Dendritic cell treated with granulocyte-macrophage colony-stimulating factor and Interleukin-4, amounts not matched to agents 40 ng/mL and 50 ng/mL, for 4 days (primary cell): ENCODE results near the gene CHST10.

Source experiments
- H3K27ac Mint-ChIP-seq: one replicate; pipeline ENCODE4 v1.8.0; 2022; ENCODE audit warnings: mild to moderate bottlenecking, mixed read lengths
- H3K27me3 Mint-ChIP-seq: one replicate; pipeline ENCODE4 v1.8.0; 2022; ENCODE audit warnings: mild to moderate bottlenecking, mixed read lengths
- H3K36me3 Mint-ChIP-seq: one replicate; pipeline ENCODE4 v1.8.0; 2022; ENCODE audit warnings: low read depth, mixed read lengths
- H3K4me1 Mint-ChIP-seq: one replicate; pipeline ENCODE4 v1.8.0; 2022; ENCODE audit warnings: low read depth, mixed read lengths
- H3K4me3 Mint-ChIP-seq: one replicate; pipeline ENCODE4 v1.8.0; 2022; ENCODE audit warnings: mild to moderate bottlenecking, moderate library complexity, mixed read lengths
- H3K9me3 Mint-ChIP-seq: one replicate; pipeline ENCODE4 v1.8.0; 2022; ENCODE audit warnings: mixed read lengths
- intact Hi-C: fragments of 100-400 bp; cut with micrococcal nuclease; formaldehyde crosslinking; loops from one replicate; pipeline ENCODE4 v1.15.0; 2022

CHST10 gene

DNA sequence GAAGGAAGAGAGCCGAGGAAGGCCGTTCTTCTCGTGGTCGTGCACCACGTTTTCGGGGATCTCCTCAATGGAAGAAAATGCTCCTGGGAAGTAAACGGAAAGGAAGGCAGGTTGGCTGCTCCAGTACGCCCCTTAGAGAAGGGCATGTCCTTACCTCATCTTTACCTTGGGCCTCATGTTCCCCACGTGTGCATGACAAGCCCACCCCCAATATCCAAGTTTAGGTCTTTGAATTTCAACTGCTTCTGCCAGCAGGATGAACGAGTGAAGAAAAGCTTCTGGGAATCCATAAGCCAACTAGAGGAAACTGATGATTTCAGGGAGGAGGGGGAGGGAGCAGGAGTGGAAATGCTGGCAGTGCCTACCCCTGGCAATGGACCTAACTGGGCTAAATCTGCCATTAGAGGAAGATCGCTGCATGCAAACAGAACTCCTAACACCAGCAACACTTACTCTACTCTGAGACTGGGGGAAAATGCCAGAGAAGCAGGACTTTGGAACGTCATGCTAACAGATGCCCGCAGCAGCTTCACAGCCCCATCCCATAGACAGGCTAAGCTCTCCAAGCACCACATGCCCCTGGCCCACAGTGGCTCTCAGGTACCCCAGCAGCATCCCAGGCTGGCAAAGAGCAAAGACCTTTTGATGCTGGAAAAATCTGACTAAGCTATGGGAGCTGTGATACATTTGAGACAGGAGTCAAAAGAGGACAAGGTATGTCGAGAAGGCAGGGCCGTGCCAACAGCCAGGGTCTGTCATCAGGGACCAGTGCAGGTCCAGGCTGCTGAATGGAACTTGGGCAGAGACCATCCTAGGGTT lies 21.7 kb downstream of the CHST10 start:
- Mint-ChIP-seq H3K27ac (no peak overlapping the region), H3K27me3 (no peaks in the 10 kb centered on the region), H3K4me1 (no peaks in the 10 kb centered on the region), H3K36me3 (no peaks in the 10 kb centered on the region), H3K9me3 (no peaks in the 10 kb centered on the region), H3K4me3 (no peak overlapping the region)
- intact Hi-C loops: no loop called here

DNA sequence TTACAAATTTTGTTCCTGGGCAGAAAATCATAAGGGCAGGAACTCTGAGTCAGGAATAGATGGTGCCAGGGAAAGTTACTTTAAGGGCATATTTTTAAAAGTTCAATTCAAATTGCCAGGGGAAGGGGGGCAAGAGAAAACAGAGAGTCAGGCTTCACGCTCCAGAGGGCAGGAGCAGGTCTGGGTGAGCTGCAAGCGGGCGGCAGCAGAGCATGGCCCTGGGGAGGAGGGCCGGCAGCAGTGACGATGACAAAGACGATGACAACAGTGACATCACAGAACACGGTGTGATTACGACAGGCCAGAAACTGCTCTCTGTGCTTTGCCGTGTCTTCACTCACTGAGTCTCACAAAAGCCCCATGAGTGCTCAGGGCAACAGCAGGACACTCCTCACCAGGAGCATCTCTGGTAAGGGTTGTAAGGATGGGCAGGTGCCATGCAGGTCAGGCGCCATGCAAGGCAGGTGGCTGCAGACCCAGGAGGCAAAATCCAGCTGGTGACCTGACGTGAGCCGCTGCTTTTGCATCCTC lies 23.3 kb downstream of the CHST10 start:
- Mint-ChIP-seq H3K4me3 (no peak overlapping the region), H3K9me3 (no peaks in the 10 kb centered on the region), H3K4me1 (no peaks in the 10 kb centered on the region), H3K27me3 (no peaks in the 10 kb centered on the region), H3K27ac (no peak overlapping the region), H3K36me3 (no peaks in the 10 kb centered on the region)
- intact Hi-C loops: no loop called here

DNA sequence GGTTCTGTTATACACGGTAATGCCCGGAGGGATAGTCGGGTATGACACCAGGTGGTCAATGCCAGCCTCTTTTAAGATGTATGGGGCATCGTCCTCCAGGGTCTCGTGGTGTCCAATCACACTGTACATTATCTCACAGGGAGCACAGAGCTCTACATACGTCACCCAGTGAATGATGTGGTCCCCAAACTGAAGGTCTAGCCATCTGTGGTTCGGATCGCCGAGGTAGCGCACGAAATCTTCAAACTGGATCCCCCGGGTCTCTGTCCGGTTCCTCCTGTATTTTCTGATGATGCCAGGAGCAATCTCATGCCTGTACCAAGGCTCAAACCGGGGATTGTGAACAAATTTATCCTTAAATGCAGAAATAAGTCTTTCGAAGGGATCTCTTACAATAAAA lies 24.1 kb downstream of the CHST10 start:
- no peak overlapping the region for H3K27ac Mint-ChIP-seq
- no peaks in the 10 kb centered on the region for H3K36me3 Mint-ChIP-seq
- no peaks in the 10 kb centered on the region for H3K4me1 Mint-ChIP-seq
- no peak overlapping the region for H3K4me3 Mint-ChIP-seq
- no peaks in the 10 kb centered on the region for H3K27me3 Mint-ChIP-seq
- intact Hi-C loops: no loop called here
- no peaks in the 10 kb centered on the region for H3K9me3 Mint-ChIP-seq

DNA sequence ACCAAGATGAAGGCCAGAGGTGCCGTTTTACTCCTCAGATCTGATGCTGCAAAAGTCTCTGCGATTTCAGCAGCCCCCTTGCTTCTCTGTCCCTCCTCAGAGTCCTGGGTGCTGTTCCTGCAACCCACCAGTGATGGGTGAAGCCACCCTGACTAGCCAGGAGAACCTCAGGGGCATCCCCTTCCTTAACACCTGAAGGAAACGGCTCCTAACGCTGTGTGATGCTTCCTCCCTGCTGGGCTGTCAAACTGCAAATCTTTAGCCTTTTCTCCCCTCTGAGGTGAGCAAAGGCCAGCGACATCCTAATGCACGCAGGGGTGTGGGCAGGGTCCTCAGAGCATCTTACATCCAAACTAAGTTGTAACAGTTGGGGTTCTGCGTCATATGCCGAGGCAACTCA lies 24.8 kb downstream of the CHST10 start:
- no peaks in the 10 kb centered on the region for H3K4me1 Mint-ChIP-seq
- H3K27me3 Mint-ChIP-seq: no peaks in the 10 kb centered on the region
- H3K27ac Mint-ChIP-seq: no peak overlapping the region
- H3K4me3 Mint-ChIP-seq: no peak overlapping the region
- no peaks in the 10 kb centered on the region for H3K36me3 Mint-ChIP-seq
- H3K9me3 Mint-ChIP-seq: no peaks in the 10 kb centered on the region
- intact Hi-C loops: no loop called here

DNA sequence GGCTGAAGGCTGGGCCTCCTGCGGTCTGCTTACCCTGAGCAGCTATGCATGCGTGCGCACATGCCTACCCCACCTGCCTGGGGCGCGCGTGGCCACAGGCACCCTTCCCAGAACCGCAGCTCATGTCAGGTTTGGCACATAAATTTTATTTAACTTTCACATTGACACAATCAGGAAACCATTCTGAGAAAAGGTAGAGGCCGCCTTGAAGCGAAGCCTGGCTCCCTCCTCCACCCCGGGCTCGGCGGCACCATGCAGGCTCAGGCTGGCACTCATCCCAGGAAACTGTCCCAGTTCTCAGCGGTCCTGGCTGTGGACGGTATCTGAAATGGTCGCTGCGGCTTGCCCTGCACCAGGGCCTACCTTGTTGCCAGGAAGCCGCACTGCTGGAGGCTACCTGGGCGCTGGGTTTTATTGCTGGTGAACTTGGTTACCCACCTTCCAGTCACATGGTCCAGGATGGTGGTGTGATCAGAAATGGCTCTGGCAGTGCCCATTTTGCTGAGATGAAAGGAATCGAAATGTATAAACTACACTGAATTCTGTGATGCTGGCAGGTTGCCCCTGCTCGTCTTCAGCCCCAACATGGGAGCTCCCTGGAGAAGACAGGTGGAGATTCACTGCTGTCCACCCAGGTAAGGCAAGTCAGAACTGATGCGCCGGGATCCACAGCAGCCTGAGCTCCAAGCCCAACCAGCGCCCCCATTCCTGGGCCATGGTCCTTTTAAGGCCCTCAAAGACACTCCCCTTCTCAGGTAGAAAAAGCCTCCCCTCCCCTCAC lies 25.5 kb downstream of the CHST10 start:
- H3K27ac Mint-ChIP-seq: no peak overlapping the region
- no peak overlapping the region for H3K4me3 Mint-ChIP-seq
- H3K36me3 Mint-ChIP-seq: no peaks in the 10 kb centered on the region

DNA sequence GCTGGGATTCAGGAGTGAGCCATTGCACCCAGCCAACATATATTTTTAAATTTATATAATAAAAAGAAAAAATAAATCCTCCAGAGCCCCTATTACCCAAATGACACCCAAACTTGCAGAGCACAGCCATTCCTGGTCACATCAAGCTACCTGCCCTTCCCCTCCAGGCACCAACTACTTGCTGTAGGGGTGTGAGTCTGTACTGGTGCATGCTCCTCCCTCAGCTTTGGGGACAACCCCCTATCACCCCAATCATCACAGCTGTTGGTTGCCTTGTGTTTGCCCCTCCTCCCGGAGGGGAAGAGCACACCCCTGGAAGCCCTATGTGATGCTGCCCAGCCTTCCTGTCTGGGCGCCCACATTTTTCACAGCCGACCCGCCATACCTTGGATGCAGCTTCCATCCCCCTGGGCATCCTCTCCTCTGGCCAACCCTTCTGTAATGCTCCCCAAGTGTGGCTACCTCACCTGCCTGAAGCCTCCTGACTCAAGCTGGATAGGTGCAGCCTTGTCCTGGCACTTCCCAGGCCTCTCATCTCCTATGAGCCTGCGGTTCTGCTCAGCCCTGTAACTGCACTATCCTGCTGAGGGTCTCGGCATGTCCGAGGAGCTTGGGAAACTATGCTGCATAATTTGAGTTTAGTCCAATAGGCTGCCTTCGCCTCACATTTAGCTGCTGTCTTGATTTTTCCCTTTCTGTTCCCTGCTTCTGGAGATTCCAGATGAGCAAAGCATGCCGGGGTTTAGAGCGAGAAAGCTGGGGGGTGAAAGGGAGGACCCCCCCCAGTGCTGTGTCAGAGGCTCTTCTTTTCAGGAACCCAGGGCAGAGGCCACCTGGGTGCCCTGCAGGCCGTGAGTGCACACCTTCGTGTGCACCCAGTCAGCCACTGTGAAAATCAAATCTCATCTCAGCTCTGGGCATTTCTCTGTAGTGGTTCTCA lies 27.2 kb downstream of the CHST10 start:
- H3K9me3 Mint-ChIP-seq: no peaks in the 10 kb centered on the region
- no peak overlapping the region for H3K27ac Mint-ChIP-seq
- no peaks in the 10 kb centered on the region for H3K27me3 Mint-ChIP-seq
- no peaks in the 10 kb centered on the region for H3K36me3 Mint-ChIP-seq
- H3K4me3 Mint-ChIP-seq: no peak overlapping the region
- no peaks in the 10 kb centered on the region for H3K4me1 Mint-ChIP-seq
- intact Hi-C loops: no loop called here

More for the DNA sequence above, 25.5 kb downstream of the CHST10 start:
- no peaks in the 10 kb centered on the region for H3K4me1 Mint-ChIP-seq
- intact Hi-C loops: no loop called here
- no peaks in the 10 kb centered on the region for H3K9me3 Mint-ChIP-seq
- H3K27me3 Mint-ChIP-seq: no peaks in the 10 kb centered on the region

DNA sequence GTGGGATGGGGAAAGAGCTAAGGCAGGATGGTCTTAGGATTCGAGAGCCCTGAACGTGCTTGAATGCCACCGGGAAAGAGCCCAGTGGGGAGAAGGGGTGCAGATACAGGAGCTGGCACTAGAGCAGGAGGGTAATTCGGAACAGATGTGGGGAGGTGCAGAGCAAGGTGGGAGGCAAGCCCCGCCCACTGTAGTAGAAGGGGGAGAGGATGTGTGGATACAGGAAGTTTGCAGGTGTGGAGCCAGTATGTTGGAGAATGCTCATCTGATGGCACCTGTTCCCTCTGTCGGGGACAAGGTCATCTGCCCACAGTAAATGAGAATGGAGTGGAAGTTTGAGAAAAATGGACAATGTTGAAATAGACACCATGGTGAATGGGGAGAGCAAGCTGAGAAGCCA lies 28.8 kb downstream of the CHST10 start:
- Mint-ChIP-seq H3K27me3 (no peaks in the 10 kb centered on the region), H3K4me3 (no peak overlapping the region), H3K27ac (no peak overlapping the region), H3K36me3 (no peaks in the 10 kb centered on the region), H3K9me3 (no peaks in the 10 kb centered on the region), H3K4me1 (no peaks in the 10 kb centered on the region)
- intact Hi-C loops: no loop called here

DNA sequence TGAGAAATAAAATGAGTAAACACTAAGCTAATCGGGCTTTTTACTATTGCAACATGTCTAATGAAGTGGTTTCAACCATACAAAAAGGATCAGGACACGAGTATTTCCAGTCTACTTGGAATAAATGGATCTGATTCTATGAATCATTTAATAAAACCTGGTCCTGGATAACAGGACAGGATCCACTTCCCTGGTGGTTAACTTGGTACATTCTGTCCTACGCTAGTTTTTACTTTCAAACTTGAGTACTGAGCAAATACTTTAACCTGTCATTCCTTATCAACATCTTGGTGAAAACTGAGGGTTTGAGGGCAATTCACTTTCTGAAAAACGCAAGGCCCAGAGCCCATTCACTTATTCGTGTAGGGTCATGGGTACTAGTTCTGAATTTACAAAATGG lies 33.5 kb downstream of the CHST10 start:
- Mint-ChIP-seq H3K27me3 (no peaks in the 10 kb centered on the region), H3K4me3 (no peak overlapping the region), H3K36me3 (no peaks in the 10 kb centered on the region), H3K27ac (no peak overlapping the region), H3K4me1 (no peaks in the 10 kb centered on the region), H3K9me3 (no peaks in the 10 kb centered on the region)
- intact Hi-C loops: loop anchor here (5.0 kb wide), 2 partner anchors 122 to 827 kb away; no protein-coding TSS in a partner anchor

DNA sequence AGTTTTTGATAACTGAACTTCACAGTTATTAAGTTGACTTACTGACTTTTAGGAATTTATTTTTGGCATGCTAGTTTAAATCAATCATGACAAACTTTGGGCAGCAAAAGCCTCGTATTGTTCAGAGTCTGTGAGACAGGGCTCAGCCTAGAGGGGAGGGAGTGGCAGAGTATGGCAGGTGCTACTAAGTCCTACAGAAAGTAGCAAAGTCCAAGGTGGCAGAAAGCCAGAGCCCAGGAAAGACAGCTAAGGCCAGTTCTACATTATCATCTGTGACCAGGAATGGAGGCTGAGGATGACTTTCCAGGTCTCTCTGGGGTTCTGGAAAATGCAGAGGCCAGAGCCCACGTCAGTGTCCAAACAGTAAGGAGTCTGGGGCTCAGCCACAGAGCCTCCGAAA lies 34.2 kb downstream of the CHST10 start:
- H3K27me3 Mint-ChIP-seq: no peaks in the 10 kb centered on the region
- intact Hi-C loops: loop anchor here (5.0 kb wide), 2 partner anchors 121 to 826 kb away; no protein-coding TSS in a partner anchor
- no peaks in the 10 kb centered on the region for H3K4me1 Mint-ChIP-seq
- H3K27ac Mint-ChIP-seq: no peak overlapping the region
- H3K4me3 Mint-ChIP-seq: no peak overlapping the region
- no peaks in the 10 kb centered on the region for H3K9me3 Mint-ChIP-seq
- no peaks in the 10 kb centered on the region for H3K36me3 Mint-ChIP-seq

DNA sequence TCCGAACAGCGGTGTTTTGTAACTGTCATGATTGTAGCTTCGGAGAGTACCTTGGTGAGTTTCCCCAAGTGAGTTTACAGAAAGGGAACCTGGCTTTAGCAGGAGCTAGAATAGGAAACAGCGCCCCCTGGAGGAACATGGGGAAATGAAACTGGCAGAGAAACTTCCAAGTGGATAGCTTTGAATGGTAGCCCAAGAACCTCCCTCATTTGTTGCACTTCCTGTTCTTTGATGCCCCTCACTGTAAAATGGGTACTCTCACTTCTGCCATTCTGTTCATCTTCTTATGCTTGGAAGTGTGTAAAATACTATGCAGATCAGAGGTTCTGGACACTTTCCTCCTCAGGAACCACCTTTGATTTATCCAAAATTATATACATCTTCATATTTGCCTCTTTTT lies 36.2 kb downstream of the CHST10 start:
- no peaks in the 10 kb centered on the region for H3K27me3 Mint-ChIP-seq
- H3K27ac Mint-ChIP-seq: no peak overlapping the region
- H3K36me3 Mint-ChIP-seq: no peaks in the 10 kb centered on the region
- no peak overlapping the region for H3K4me3 Mint-ChIP-seq
- H3K4me1 Mint-ChIP-seq: peaks cover 4% of the 10 kb centered on the region
- H3K9me3 Mint-ChIP-seq: no peaks in the 10 kb centered on the region
- intact Hi-C loops: loop anchor here (5.0 kb wide), 2 partner anchors 119 to 824 kb away; no protein-coding TSS in a partner anchor

DNA sequence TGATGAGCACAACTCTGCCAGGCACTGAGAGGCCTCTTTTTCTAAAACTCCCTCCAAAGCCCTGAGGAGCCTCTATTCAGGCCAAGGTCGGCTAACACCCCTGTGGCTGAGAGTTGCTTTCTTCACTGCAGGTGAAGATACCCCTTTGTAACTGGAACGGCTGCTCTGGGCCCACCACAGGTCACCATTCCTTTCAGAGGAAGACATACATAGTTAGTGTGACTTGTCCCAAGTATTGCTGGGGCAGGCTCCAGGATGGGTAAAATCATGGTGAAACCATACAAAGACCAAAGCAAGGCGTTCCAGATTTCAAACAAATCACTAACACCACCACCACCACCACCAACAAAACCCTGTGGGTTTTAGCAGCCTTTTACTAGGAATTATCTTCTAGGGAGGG lies 36.8 kb downstream of the CHST10 start:
- no peak overlapping the region for H3K27ac Mint-ChIP-seq
- intact Hi-C loops: loop anchor here (5.0 kb wide), 2 partner anchors 118 to 823 kb away; no protein-coding TSS in a partner anchor

DNA sequence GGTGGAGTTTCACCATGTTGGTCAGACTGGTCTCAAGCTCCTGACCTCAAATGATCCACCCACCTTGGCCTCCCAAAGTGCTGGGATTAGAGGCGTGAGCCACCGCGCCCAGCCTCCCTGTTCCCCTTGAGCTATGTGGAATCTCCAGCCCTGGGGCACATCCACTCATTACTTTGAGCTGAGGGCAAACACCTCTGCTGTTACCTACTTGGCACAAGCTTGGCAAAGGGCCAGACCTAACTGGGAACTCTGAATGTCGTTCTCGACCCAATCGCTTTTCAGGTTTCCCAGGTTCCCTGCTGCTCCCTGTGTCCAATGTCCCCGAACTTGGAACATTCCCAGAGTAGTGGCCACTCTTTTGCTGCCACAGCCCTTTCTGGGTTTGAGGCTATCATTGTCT lies 40.6 kb downstream of the CHST10 start:
- intact Hi-C loops: no loop called here
- no peaks in the 10 kb centered on the region for H3K36me3 Mint-ChIP-seq
- H3K27ac Mint-ChIP-seq: no peak overlapping the region
- peaks cover 6% of the 10 kb centered on the region for H3K4me1 Mint-ChIP-seq
- no peak overlapping the region for H3K4me3 Mint-ChIP-seq
- peaks cover 3% of the 10 kb centered on the region for H3K9me3 Mint-ChIP-seq
- H3K27me3 Mint-ChIP-seq: peaks cover under 1% of the 10 kb centered on the region

More for the DNA sequence above, 36.8 kb downstream of the CHST10 start:
- Mint-ChIP-seq H3K27me3 (no peaks in the 10 kb centered on the region), H3K4me1 (peaks cover 6% of the 10 kb centered on the region), H3K4me3 (no peak overlapping the region), H3K9me3 (no peaks in the 10 kb centered on the region), H3K36me3 (no peaks in the 10 kb centered on the region)

DNA sequence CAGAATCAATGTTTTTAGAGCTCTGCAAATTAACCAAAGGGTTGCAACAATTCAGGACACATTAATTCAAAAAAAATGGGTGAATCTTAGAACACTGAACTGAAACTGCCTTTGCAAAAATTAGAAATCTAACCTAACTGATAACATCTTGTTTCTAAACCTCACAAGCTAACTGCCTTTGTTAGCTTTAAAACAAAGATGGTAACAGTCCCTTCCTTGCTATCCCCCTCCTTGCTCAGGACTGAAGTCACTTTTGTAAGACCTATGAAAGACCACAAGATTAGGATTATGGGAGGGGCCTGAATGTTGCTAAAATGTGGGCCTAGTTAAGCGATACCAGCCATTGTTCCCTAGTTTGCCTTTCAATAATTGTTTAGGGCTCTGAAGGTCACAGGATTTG lies 50.3 kb downstream of the CHST10 start:
- H3K4me3 Mint-ChIP-seq: no peak overlapping the region
- intact Hi-C loops: no loop called here
- peaks cover 14% of the 10 kb centered on the region for H3K27me3 Mint-ChIP-seq

More for the DNA sequence above, 50.3 kb downstream of the CHST10 start:
- Mint-ChIP-seq H3K36me3 (no peaks in the 10 kb centered on the region), H3K27ac (no peak overlapping the region), H3K9me3 (peaks cover 47% of the 10 kb centered on the region), H3K4me1 (no peaks in the 10 kb centered on the region)
